Measurements from ENCODE around the gene ITGA11.

ITGA11 gene

DNA sequence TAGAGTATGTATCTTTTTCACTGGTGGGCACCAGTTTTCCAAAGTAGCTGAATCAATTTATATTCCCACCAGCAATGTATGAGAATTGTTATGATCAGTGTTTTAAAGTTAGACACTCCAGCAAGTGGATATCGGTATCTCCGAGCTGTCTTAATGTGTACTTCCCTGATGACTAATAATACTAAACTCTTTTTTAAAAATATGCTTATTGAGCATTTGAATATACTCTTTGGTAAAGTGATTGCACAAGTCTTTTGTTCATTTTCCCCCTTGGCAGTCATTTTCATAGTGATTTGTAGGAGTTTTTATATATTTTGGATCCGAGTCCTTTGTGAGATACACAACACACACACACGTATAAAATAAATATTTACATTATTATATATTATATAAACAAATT is 166.9 kb downstream of the ITGA11 start:
- DNase-seq (ENCODE audit: low read depth) = no peak

DNA sequence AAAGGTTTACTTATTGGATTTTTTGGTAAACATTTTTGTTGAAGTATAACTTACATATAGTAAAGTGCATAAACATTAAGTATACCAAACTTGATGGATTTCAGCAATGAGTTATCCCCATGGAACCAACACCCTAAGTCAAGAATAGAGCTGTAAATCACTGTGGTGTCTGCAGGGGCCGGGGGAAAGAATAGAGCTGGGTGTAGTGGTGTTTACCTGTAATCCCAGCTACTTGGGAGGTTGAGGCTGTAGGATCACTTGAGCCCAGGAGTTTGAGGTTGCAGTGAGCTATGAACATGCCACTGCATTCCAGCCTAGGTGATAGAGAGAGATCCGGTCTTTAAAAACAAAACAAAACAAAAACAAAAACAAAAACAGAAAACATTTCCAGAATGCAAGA is 167.7 kb downstream of the ITGA11 start:
- DNase-seq (ENCODE audit: low read depth) = no peak

DNA sequence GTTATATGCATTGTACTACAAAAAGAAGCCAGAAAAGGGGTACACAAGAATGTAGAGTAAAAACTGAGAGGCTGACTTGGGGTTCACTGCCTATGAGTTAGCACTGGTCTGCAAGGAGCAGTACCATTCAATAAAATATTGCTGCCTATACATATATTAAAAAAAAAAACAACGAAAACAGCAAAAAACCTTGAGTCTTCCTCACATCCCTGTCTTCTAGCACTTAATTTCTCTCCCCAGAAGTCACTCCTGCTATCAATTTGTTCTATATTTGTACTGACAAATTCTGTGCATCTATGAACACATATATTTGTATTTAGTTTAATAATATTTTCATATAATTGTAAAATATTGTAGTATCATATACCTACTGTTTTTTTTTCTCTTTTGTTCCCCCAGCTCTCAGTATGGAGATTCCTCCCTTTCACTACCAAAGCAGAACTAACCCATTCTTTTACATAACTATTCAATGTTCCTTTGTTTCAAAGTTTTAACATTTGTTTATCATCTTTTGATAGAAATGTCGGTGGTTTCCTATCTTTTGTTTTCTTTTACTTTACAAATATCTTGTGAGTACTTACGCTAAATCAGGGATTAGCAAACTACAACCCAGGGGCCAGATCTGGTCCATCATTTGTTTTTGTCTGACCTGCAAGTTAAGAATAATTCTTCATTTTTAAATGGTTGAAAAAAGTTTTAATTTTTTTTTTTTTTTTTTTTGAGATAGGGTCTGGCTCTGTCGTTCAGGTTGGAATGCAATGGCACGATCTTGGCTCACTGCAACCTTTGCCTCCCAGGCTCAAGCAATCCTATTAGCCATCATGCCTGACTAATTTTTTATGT is 169.2 kb downstream of the ITGA11 start:
- DNase-seq (ENCODE audit: low read depth) = no peak

DNA sequence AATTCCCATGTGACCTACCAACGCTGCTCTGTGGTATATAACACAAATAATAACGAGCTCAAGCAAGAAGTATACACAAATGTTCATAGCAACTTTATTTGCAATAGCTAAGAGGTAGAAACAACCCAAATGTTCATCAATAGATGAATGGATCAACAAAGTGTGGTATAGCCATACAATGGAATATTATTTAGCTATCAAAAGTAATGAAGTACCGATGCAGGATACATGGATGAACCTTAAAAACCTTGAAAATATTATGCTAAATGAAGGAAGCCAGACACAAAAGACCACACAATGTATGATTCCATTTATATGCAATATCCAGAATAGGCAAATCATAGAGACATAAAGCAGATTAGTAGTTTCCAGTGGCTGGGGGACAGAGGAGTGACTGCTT is 170.0 kb downstream of the ITGA11 start:
- no peak for DNase-seq (ENCODE audit: low read depth)

DNA sequence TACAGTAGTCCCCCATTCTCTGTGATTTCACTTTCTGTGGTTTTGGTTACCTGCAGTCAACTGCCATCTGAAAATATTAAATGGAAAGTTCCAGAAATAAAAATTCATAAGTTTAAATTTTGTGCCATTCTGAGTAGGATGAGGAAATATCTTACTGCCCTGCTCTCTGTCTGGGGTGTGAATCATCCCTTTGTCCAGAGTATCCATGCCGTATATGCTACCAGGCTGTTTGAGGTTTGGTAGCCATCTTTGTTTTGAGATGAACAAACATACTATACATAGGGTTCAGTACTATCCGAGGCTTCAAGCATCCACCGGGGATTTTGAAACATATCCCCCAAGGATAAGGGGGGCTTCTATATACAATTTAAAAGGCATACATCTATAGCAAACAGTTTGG is 170.7 kb downstream of the ITGA11 start:
- DNase-seq (ENCODE audit: low read depth) = no peak

DNA sequence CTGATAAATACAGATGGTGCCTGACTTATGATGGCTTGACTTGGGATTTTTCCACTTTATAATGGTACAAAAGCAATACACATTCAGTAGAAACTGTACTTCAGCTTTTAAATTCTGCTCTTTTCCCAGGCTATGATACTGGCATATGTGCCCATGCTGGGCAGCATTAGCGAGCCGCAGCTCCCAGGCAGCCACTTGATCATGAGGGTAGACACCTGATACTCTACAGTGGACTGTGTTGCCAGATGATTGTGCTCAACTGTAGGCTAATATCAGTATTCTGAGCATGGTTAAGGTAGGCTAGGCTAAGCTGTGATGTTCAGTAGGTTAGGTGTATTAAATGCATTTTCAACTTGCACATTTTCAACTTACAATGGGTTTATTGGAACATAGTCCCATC is 172.1 kb downstream of the ITGA11 start:
- DNase-seq (ENCODE audit: low read depth) = no peak

DNA sequence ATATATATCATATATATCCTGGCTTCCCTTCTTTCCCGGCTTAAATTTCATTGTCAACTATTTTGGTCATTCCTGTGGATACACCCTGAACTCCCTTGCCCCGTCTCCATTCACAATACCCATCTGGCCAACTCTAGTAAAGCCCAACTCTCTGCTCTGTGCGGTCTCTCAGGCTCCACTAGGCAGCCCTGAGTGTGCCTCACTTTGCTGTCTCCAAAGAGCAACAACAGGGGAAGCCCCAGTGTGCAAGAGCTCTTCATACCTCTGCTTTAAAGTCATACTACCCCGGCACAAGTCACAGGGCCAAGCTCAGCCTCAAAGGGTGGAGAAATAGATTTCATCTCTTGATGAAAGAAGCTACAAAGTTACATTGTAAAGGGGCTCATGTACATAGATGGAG is 173.3 kb downstream of the ITGA11 start:
- DNase-seq (ENCODE audit: low read depth) = no peak

DNA sequence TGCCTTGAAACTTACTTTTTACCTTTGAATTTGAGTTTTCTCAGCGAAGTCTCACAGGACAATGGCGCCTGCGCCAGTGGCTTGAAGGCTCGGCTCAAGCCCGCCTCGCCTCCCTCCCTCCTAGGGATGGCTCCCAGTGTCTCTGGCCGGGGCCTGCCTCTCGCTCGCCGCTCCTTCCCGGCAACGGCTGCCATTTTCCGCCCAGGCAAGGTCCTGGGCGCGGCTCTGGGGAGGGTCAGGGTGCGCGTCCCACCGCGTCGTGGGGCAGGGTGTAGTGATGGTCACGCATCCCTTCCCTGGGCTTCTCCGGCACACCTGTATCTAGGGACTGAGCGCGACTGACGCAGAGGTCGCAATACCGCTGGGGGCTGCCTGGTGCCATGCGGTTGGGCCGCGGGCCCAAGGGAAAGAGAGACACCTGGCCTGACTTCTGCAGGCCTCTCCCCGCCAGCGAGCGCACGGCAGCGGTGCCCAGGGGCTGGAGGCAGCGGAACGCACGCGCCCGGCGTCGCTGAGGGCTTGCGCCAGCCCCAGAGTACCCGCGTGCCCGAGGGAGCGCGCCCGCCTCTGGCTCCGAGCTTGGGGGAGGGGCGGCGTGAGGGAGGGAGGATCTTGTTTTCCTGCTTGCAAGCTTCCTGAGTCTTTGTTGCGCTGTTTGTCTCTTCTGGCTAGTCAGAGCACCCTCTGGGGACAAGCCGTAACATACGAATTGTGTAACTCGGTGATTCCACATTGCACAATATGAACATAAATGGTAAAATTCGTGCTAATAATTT is 175.1 kb downstream of the ITGA11 start:
- DNase-seq (ENCODE audit: low read depth) = peak; percentile 70

DNA sequence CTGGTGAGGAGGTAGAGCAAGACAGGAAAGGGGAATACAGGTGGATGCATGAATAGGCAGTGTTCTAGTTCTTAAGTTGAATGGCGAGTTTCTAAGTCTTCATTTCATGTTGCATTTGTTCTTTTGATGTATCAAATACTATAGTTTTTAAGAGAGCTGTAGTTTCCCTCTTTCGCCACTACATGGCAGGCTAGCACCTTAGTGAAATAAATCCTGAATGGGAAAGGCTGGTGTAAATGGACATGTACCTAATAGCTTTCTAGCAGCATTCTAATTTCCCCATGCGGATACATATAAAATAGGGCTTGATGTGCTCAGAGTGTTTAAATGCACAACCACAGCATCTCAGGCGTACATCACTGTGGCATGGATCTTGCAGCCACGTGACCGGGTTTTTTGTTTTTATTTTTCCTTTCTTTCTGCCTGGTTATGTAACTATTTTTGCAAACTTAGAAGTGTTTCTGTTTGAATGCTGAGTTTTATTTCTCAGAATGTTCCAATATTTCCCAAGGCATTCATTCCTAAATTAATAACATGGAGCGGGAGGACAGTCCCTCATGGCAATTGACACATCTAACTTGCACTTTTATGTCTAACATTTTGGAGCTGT is 178.9 kb downstream of the ITGA11 start:
- peak; percentile 85 for DNase-seq (ENCODE audit: low read depth)

DNA sequence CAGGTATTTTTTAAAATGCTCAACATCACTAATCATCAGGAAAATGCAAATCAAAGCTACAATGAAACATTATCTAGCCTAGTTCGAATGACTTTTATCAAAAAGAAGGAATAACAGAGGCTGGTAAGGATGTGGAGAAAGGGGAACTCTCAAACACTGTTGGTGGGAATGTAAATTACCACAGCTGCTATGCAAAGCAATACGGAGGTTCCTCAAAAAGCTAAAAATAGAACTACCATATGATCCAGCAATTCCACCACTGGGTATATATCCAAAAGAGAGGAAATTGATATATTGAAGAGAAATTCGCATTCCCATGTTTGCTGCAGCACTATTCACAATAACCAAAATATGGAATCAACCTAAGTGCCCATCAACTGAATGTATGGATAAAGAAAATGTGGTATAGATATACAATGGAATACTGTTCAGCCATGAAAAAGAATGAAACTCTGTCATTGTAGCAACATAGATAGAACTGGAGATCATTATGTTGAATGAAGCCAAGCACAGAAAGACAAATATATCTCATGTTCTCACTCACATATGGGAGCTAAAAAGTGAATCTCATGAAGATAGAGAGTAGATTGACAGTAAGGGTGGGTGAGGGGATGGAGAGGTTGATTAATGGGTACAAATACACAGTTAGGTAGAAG is 182.8 kb downstream of the ITGA11 start:
- DNase-seq (ENCODE audit: low read depth) = no peak

All from ELR (cell line).